Keratinocyte (primary cell): ENCODE results near the gene OR56A1. TPM values are rescaled to one million over a fixed set of nuclear protein-coding genes. Genes with fewer than 3 reads are reported as not detected.
"Not testable (repeated sequence)": the region's sequence is repeated elsewhere in the genome, so short reads cannot be mapped to it uniquely, and the experiment has no call there.

Experiments used
- DNase-seq: peaks from one replicate; pipeline ENCODE4 v3.0.0-alpha.2; 2011; ENCODE audit warnings: low read depth, missing footprints, low spot score
- FAIRE-seq: peaks from 2 replicates; lab custom pipeline; 2011; peaks lifted over from hg19 to GRCh38; lab: Jason Lieb, UNC
- H2AFZ ChIP-seq: 2 replicates; pipeline ENCODE4 v1.6.0; 2012; ENCODE audit warnings: low read length, control low read depth, inconsistent platforms; ENCODE audit not compliant: control insufficient read depth
- H3K27ac ChIP-seq: 2 replicates; pipeline ENCODE4 v1.5.1; 2011; ENCODE audit warnings: low read length; ENCODE audit not compliant: control insufficient read depth, insufficient read depth
- H3K27me3 ChIP-seq: 3 replicates; pipeline ENCODE4 v1.6.0; 2011; ENCODE audit warnings: low read length; ENCODE audit not compliant: control insufficient read depth, insufficient read depth; ENCODE audit errors: extremely low read depth
- H3K36me3 ChIP-seq, 2 experiments: 2 replicates in 1 of 2; 3 replicates in 1 of 2; pipeline ENCODE4 v1.5.1; 2011; ENCODE audit warnings: low read length in 2 of 2, mild to moderate bottlenecking in 1 of 2; ENCODE audit not compliant: control insufficient read depth in 2 of 2, insufficient read depth in 2 of 2; ENCODE audit errors: extremely low read depth in 1 of 2
- H3K4me1 ChIP-seq: 3 replicates; pipeline ENCODE4 v1.5.1; 2011; ENCODE audit warnings: low read length; ENCODE audit not compliant: control insufficient read depth, insufficient read depth; ENCODE audit errors: extremely low read depth
- H3K4me2 ChIP-seq: 3 replicates; pipeline ENCODE4 v1.6.0; 2011; ENCODE audit warnings: low read depth, low read length; ENCODE audit not compliant: control insufficient read depth, insufficient read depth; ENCODE audit errors: extremely low read depth
- H3K4me3 ChIP-seq, 3 experiments: fragments of 200-600 bp in 1 of 3; sonication (generic) in 1 of 3; 2 replicates in 2 of 3; 3 replicates in 1 of 3; pipeline ENCODE4 v1.5.1; 2011 to 2016; ENCODE audit warnings: low read length in 3 of 3, mild to moderate bottlenecking in 3 of 3, control low read depth in 2 of 3, inconsistent platforms in 1 of 3, low read depth in 1 of 3, mixed read lengths in 1 of 3, mixed run types in 1 of 3, moderate library complexity in 1 of 3; ENCODE audit not compliant: control insufficient read depth in 2 of 3, insufficient read depth in 2 of 3; ENCODE audit errors: extremely low read depth in 1 of 3
- H3K79me2 ChIP-seq: 2 replicates; pipeline ENCODE4 v1.6.0; 2012; ENCODE audit warnings: low read length; ENCODE audit not compliant: control insufficient read depth, insufficient read depth
- H3K9ac ChIP-seq: 3 replicates; pipeline ENCODE4 v1.6.0; 2011; ENCODE audit warnings: low read length; ENCODE audit not compliant: control insufficient read depth, insufficient read depth; ENCODE audit errors: extremely low read depth
- H3K9me1 ChIP-seq: 3 replicates; pipeline ENCODE4 v1.6.0; 2011; ENCODE audit warnings: low read length; ENCODE audit not compliant: control insufficient read depth, insufficient read depth; ENCODE audit errors: extremely low read depth
- H3K9me3 ChIP-seq: 2 replicates; pipeline ENCODE4 v1.5.1; 2012; ENCODE audit warnings: low read depth, low read length; ENCODE audit not compliant: control insufficient read depth
- H4K20me1 ChIP-seq: 3 replicates; pipeline ENCODE4 v1.6.0; 2011; ENCODE audit warnings: low read length; ENCODE audit not compliant: control insufficient read depth, insufficient read depth; ENCODE audit errors: extremely low read depth
- EZH2 ChIP-seq: IDR thresholded peaks from one replicate; pipeline ENCODE4 v1.6.1; 2012; ENCODE audit warnings: inconsistent platforms, mild to moderate bottlenecking, low read length, moderate library complexity
- dilution Hi-C: fragments of 300-500 bp; cut with MboI; formaldehyde crosslinking; loops from one replicate; pipeline ENCODE4 v1.7.0; 2020; ENCODE audit warnings: low sequenced_read_pairs; ENCODE audit not compliant: extremely low pct_ligation_motif_present
- polyA plus RNA-seq, 5 experiments: library from polyadenylated mRNA; depleted of rRNA in 3 of 5; stranded (reverse) in 3 of 5; stranded (forward) in 1 of 5; unstranded in 1 of 5; fragments of >200 nt; gene quantifications; 1 replicate in 1 of 5; 2 replicates in 3 of 5; 3 replicates in 1 of 5; pipeline versions ENCODE4 v1.2.1 to v1.2.3, GENCODE V29; 2011 to 2012; ENCODE audit warnings: missing spikeins in 2 of 5, low read depth in 1 of 5, low replicate concordance in 1 of 5
- TF ChIP-seq, protein P1 (sequence below), 3 experiments: IDR thresholded peaks in 1 of 3; conservative IDR thresholded peaks in 1 of 3; optimal IDR thresholded peaks in 1 of 3; 2 replicates in 2 of 3; 3 replicates in 1 of 3; pipeline versions ENCODE3 to v1.5.1; 2011; ENCODE audit warnings: low read length in 3 of 3, mild to moderate bottlenecking in 3 of 3, moderate library complexity in 2 of 3, control low read depth in 1 of 3, inconsistent platforms in 1 of 3; ENCODE audit not compliant: insufficient read depth in 2 of 3; ENCODE audit errors: extremely low read depth in 1 of 3

The OR56A1 gene
- polyA plus RNA-seq, 1 donor (not counting 4 experiments of a cell fraction or from before 2014, with no cell fraction given): not detected

- H3K27me3 ChIP-seq: no peaks in the 10 kb centered on the region
- H3K4me1 ChIP-seq: no peaks in the 10 kb centered on the region
- no peak for TF ChIP-seq EZH2
- TF ChIP-seq, protein P1, sequence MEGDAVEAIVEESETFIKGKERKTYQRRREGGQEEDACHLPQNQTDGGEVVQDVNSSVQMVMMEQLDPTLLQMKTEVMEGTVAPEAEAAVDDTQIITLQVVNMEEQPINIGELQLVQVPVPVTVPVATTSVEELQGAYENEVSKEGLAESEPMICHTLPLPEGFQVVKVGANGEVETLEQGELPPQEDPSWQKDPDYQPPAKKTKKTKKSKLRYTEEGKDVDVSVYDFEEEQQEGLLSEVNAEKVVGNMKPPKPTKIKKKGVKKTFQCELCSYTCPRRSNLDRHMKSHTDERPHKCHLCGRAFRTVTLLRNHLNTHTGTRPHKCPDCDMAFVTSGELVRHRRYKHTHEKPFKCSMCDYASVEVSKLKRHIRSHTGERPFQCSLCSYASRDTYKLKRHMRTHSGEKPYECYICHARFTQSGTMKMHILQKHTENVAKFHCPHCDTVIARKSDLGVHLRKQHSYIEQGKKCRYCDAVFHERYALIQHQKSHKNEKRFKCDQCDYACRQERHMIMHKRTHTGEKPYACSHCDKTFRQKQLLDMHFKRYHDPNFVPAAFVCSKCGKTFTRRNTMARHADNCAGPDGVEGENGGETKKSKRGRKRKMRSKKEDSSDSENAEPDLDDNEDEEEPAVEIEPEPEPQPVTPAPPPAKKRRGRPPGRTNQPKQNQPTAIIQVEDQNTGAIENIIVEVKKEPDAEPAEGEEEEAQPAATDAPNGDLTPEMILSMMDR (optimal IDR thresholded peaks at IDR 0.05 in 1 of 3, IDR thresholded peaks at IDR 0.05 in 1 of 3, conservative IDR thresholded peaks at IDR 0.05 in 1 of 3; ENCODE audit: extremely low read depth in 1 of 3, insufficient read depth in 2 of 3, low read length in 3 of 3): no peak
- no peaks in the 10 kb centered on the region for H3K36me3 ChIP-seq
- H3K9ac ChIP-seq: no peak overlapping the region
- H3K27ac ChIP-seq: no peak overlapping the region
- FAIRE-seq: no peak
- H4K20me1 ChIP-seq: no peaks in the 10 kb centered on the region
- dilution Hi-C loops: no loop called here
- no peaks in the 10 kb centered on the region for H3K9me1 ChIP-seq
- H3K79me2 ChIP-seq: no peaks in the 10 kb centered on the region
- no peak overlapping the region for H3K4me2 ChIP-seq
- H3K9me3 ChIP-seq: no peaks in the 10 kb centered on the region
- H3K4me3 ChIP-seq: no peak overlapping the region
- H2AFZ ChIP-seq: no peak overlapping the region
- no peak for DNase-seq
These were observed 47.2 kb upstream of the OR56A1 start for GRCh38 chr11:6077723-6078122.

DNA sequence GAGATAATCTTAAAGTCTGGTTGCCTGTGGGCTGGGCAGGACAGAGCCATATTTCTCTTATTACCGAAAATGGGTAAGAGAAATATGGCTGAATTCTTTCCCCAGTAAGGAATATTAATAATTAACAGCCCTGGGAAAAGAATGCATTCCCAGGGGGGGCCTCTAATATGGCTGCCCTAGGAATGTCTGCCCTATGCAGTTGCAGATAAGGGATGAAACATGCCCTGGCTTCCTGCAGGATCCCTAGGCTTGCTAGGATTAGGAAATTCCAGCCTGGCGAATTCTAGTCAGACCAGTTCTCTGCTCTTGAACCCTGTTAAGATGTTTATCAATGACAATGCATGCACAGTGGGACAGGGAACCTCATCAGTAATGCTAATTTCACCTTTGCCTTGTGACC is 45.9 kb upstream of the OR56A1 start:
- FAIRE-seq, dilution Hi-C loops, H4K20me1 ChIP-seq: not testable (repeated sequence)

DNA sequence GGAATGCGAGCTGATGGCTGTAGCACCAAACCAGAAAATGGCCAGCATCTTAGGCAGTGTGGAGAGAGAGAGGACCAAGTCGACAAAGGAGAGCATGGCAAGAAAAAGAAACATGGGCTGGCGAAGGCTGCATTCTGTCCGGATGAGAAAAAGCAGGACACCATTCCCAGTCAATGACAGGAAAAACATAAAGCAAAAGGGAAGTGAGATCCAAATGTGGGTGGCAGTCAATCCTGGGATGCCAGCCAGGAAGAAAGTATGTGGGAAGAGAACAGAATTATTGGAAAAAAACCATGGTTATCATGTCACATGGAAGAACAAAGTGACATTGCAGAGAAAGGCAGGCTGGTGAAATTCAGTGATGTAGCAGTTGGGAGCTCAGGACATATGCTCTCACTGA is 36.9 kb upstream of the OR56A1 start:
- no peaks in the 10 kb centered on the region for H3K4me1 ChIP-seq
- DNase-seq: no peak
- H3K27me3 ChIP-seq: no peaks in the 10 kb centered on the region
- H3K79me2 ChIP-seq: no peaks in the 10 kb centered on the region
- H3K9ac ChIP-seq: no peak overlapping the region
- no peak overlapping the region for H3K27ac ChIP-seq
- H4K20me1 ChIP-seq: no peaks in the 10 kb centered on the region
- dilution Hi-C loops: no loop called here
- no peak for FAIRE-seq
- H3K9me3 ChIP-seq: no peaks in the 10 kb centered on the region
- TF ChIP-seq EZH2: no peak
- TF ChIP-seq, protein P1 (optimal IDR thresholded peaks at IDR 0.05 in 1 of 3, IDR thresholded peaks at IDR 0.05 in 1 of 3, conservative IDR thresholded peaks at IDR 0.05 in 1 of 3; ENCODE audit: extremely low read depth in 1 of 3, insufficient read depth in 2 of 3, low read length in 3 of 3): no peak
- no peak overlapping the region for H3K4me3 ChIP-seq
- H3K36me3 ChIP-seq: no peaks in the 10 kb centered on the region
- no peaks in the 10 kb centered on the region for H3K9me1 ChIP-seq
- no peak overlapping the region for H3K4me2 ChIP-seq
- H2AFZ ChIP-seq: no peak overlapping the region

More for the DNA sequence above, 45.9 kb upstream of the OR56A1 start:
- H3K9me1 ChIP-seq, H3K9ac ChIP-seq, H2AFZ ChIP-seq, H3K9me3 ChIP-seq, H3K4me2 ChIP-seq, H3K27me3 ChIP-seq, H3K36me3 ChIP-seq, H3K79me2 ChIP-seq, H3K4me1 ChIP-seq, DNase-seq, H3K4me3 ChIP-seq, H3K27ac ChIP-seq: not testable (repeated sequence)
